A549 (cell line): ENCODE data around the gene SUPT3H. TPM values are rescaled to one million over a fixed set of nuclear protein-coding genes. Genes with fewer than 3 reads are reported as not detected.

Experiments
- ATAC-seq, 2 experiments: fragments of 200-7000 bp in 1 of 2; fragments of >200 bp in 1 of 2; cut with Nextera tagmentation in 1 of 2; cut with Tn5 transposase in 1 of 2; 3 replicates each; pipeline versions ENCODE4 v1.8.0 to v1.9.1; 2018 to 2020; ENCODE audit warnings: mild to moderate bottlenecking in 1 of 2, moderate library complexity in 1 of 2
- CTCF ChIA-PET: fragments of 300-600 bp; sonication (Branson Sonifier 250); formaldehyde crosslinking; extraction: SDS; loops from one replicate; lab custom pipeline; 2021; ENCODE audit warnings: antibody characterized with exemption, inconsistent platforms; lab: Yijun Ruan, JAX
- POLR2A ChIA-PET: fragments of 350-600 bp; formaldehyde crosslinking; extraction: SDS; loops from one replicate; lab custom pipeline; 2021; ENCODE audit warnings: antibody characterized with exemption, inconsistent platforms; lab: Yijun Ruan, JAX
- DNase-seq, 2 experiments: peaks; one replicate each; pipeline versions ENCODE4 v3.0.0 to v3.0.0-alpha.2; 2011 to 2016; ENCODE audit warnings: low read depth in 1 of 2, low spot score in 1 of 2
- FAIRE-seq: peaks from 2 replicates; lab custom pipeline; 2011; peaks lifted over from hg19 to GRCh38; lab: Jason Lieb, UNC
- H3K27ac ChIP-seq, 2 experiments: fragments of >200 bp; sonication (Bioruptor Twin); formaldehyde crosslinking; 3 replicates each; pipeline ENCODE4 v1.5.1; 2016 to 2017
- H3K4me1 ChIP-seq: fragments of >200 bp; sonication (Bioruptor Twin); formaldehyde crosslinking; 3 replicates; pipeline ENCODE4 v1.6.1; 2016
- H3K4me2 ChIP-seq: fragments of >200 bp; sonication (Bioruptor Twin); formaldehyde crosslinking; 3 replicates; pipeline ENCODE4 v1.6.1; 2016
- H3K4me3 ChIP-seq: fragments of >200 bp; sonication (Bioruptor Twin); formaldehyde crosslinking; 3 replicates; pipeline ENCODE4 v1.5.1; 2016
- H3K9me3 ChIP-seq: fragments of >200 bp; sonication (Bioruptor Twin); formaldehyde crosslinking; 3 replicates; pipeline ENCODE4 v1.6.1; 2016
- BHLHE40 ChIP-seq: IDR thresholded peaks from 2 replicates; pipeline ENCODE4 v1.6.1; 2012; ENCODE audit warnings: low read depth, low read length, inconsistent platforms
- CHD4 ChIP-seq: fragments of 200-600 bp; sonication (generic); IDR thresholded peaks from 2 replicates; pipeline ENCODE4 v1.6.1; 2016; ENCODE audit warnings: antibody characterized with exemption, mild to moderate bottlenecking, borderline replicate concordance
- CTCF ChIP-seq: fragments of >200 bp; sonication (Bioruptor Twin); formaldehyde crosslinking; IDR thresholded peaks from 3 replicates; pipeline ENCODE4 v1.5.1; 2016
- EHF ChIP-seq: fragments of 250-450 bp; sonication (Bioruptor Pico); IDR thresholded peaks from 2 replicates; pipeline ENCODE4 v1.5.0; 2020; ENCODE audit warnings: mild to moderate bottlenecking
- ELK1 ChIP-seq: fragments of 150-350 bp; IDR thresholded peaks from 2 replicates; pipeline ENCODE4 v1.6.1; 2014; ENCODE audit warnings: low read depth, mild to moderate bottlenecking, low read length
- ESRRA ChIP-seq: fragments of 150-350 bp; IDR thresholded peaks from 2 replicates; pipeline ENCODE4 v1.6.1; 2014; ENCODE audit warnings: mild to moderate bottlenecking, low read length, borderline replicate concordance
- FOSB ChIP-seq: fragments of 250-450 bp; sonication (Bioruptor Pico); IDR thresholded peaks from 2 replicates; pipeline ENCODE4 v1.5.0; 2020; ENCODE audit warnings: mild to moderate bottlenecking, moderate library complexity
- FOSL2 ChIP-seq, 2 experiments: fragments of 450-650 bp in 1 of 2; fragments of >200 bp in 1 of 2; sonication (Bioruptor Twin) in 1 of 2; formaldehyde crosslinking; IDR thresholded peaks; 2 replicates each; pipeline versions ENCODE4 v1.5.0 to v1.6.1; 2016 to 2020; ENCODE audit warnings: mild to moderate bottlenecking in 1 of 2, moderate library complexity in 1 of 2
- GATA3 ChIP-seq: IDR thresholded peaks from 2 replicates; pipeline ENCODE4 v1.6.1; 2012; ENCODE audit warnings: borderline replicate concordance
- HDAC2 ChIP-seq: fragments of 200-600 bp; sonication (generic); IDR thresholded peaks from 2 replicates; pipeline ENCODE4 v1.6.1; 2016
- HES2 ChIP-seq: fragments of >200 bp; sonication (Bioruptor Twin); formaldehyde crosslinking; IDR thresholded peaks from 2 replicates; pipeline ENCODE4 v1.6.1; 2016
- HEYL ChIP-seq: fragments of 250-450 bp; sonication (Bioruptor Pico); IDR thresholded peaks from 2 replicates; pipeline ENCODE4 v1.8.0; 2021; ENCODE audit warnings: mild to moderate bottlenecking, moderate library complexity
- HOXA7 ChIP-seq: fragments of 250-450 bp; sonication (Bioruptor Pico); IDR thresholded peaks from 2 replicates; pipeline ENCODE4 v1.5.0; 2020; ENCODE audit warnings: mild to moderate bottlenecking, moderate library complexity
- HOXB13 ChIP-seq: fragments of 250-450 bp; sonication (Bioruptor Pico); IDR thresholded peaks from 2 replicates; pipeline ENCODE4 v1.5.0; 2020; ENCODE audit warnings: low read depth, mild to moderate bottlenecking, moderate library complexity
- JUNB ChIP-seq: fragments of >200 bp; sonication (Bioruptor Twin); formaldehyde crosslinking; IDR thresholded peaks from 2 replicates; pipeline ENCODE4 v1.6.1; 2016
- KDM5A ChIP-seq: fragments of 200-600 bp; sonication (generic); IDR thresholded peaks from 2 replicates; pipeline ENCODE4 v1.6.1; 2016; ENCODE audit warnings: antibody characterized with exemption, mild to moderate bottlenecking
- MAX ChIP-seq: IDR thresholded peaks from 2 replicates; pipeline ENCODE4 v1.6.1; 2012
- NFE2L2 ChIP-seq: fragments of 150-350 bp; conservative IDR thresholded peaks from 2 replicates; pipeline ENCODE4 v1.6.1; 2014; ENCODE audit warnings: low read length
- PBX3 ChIP-seq: IDR thresholded peaks from 2 replicates; pipeline ENCODE4 v1.6.1; 2012
- POLR2AphosphoS2 ChIP-seq: conservative IDR thresholded peaks from 2 replicates; pipeline ENCODE4 v1.6.1; 2012; ENCODE audit warnings: low read length, improper control_type of control experiment, inconsistent platforms
- RNF2 ChIP-seq: fragments of 200-600 bp; sonication (generic); IDR thresholded peaks from 2 replicates; pipeline ENCODE4 v1.6.1; 2016; ENCODE audit warnings: low read depth, mild to moderate bottlenecking, antibody characterized with exemption, moderate library complexity, borderline replicate concordance
- TFCP2L1 ChIP-seq: fragments of 250-450 bp; sonication (Bioruptor Pico); IDR thresholded peaks from 2 replicates; pipeline ENCODE4 v1.5.0; 2021; ENCODE audit warnings: mild to moderate bottlenecking
- TP53 ChIP-seq: fragments of 250-450 bp; sonication (Bioruptor Pico); IDR thresholded peaks from 2 replicates; pipeline ENCODE4 v1.5.0; 2021; ENCODE audit warnings: mild to moderate bottlenecking, moderate library complexity
- ZNF302 ChIP-seq: fragments of 250-450 bp; sonication (Bioruptor Pico); IDR thresholded peaks from 2 replicates; pipeline ENCODE4 v1.9.0; 2021; ENCODE audit warnings: inconsistent platforms, mild to moderate bottlenecking, moderate library complexity
- ZSCAN20 ChIP-seq: fragments of 250-450 bp; sonication (Bioruptor Pico); IDR thresholded peaks from 2 replicates; pipeline ENCODE4 v1.8.0; 2022; ENCODE audit warnings: mild to moderate bottlenecking, moderate library complexity
- WGBS: methylation state at CpG from one replicate; pipeline ENCODE4 v1.1.6; 2017; ENCODE audit errors: missing lambda C conversion rate; 5-methylcytosine and 5-hydroxymethylcytosine counted together
- polyA plus RNA-seq, 4 experiments: library from polyadenylated mRNA; depleted of rRNA in 3 of 4; stranded (reverse); fragments of >200 nt; fragmentation: RNase III in 1 of 4; extraction: RNeasy Plus Mini Kit Qiagen cat#74134 plus additional on column Dnase treatment in 1 of 4; gene quantifications; 2 replicates in 3 of 4; 3 replicates in 1 of 4; pipeline ENCODE4 v1.2.3, GENCODE V29; 2011 to 2017

Gene SUPT3H
- polyA plus RNA-seq, 2 of the 4 experiments (the other 2 are of a cell fraction), result 4.3 to 6.2 TPM

- Histone ChIP-seq H3K27ac (no peak overlapping the region), H3K4me3 (no peak overlapping the region), H3K4me1 (no peaks in the 10 kb centered on the region), H3K4me2 (no peak overlapping the region), H3K9me3 (no peaks in the 10 kb centered on the region)
- no peak for ATAC-seq
- FAIRE-seq, result no peak
- WGBS, result 91% methylated on average over 3 of the region's 3 CpGs
- TF ChIP-seq HEYL (CRISPR knock-in tag) (no peak), PBX3 (no peak), RNF2 (no peak), TFCP2L1 (CRISPR knock-in tag) (no peak), FOSB (no peak), CHD4 (no peak), JUNB (no peak), POLR2AphosphoS2 (no peak), KDM5A (no peak), NFE2L2 (no peak), FOSL2 (IDR thresholded peaks at IDR 0.05) (no peak), FOSL2 (CRISPR knock-in tag; IDR thresholded peaks at IDR 0.05) (no peak)
- DNase-seq, result no peak
- ChIA-PET POLR2A (no interaction called here), CTCF (interaction anchor here (1.0 kb wide), 1 partner anchor 9 kb away, joined by 3 read pairs; no protein-coding TSS in a partner anchor)
These were observed 388.3 kb downstream of the SUPT3H start for GRCh38 chr6:44989391-44989790.

GRCh38 chr6:44985006-44985405 is 392.7 kb downstream of the SUPT3H start:
- FAIRE-seq (no peak), DNase-seq (no peak), ATAC-seq (no peak)
- TF ChIP-seq JUNB (no peak), ELK1 (no peak), ZNF302 (CRISPR knock-in tag) (no peak), ESRRA (no peak), GATA3 (no peak), HES2 (no peak), MAX (no peak), CHD4 (no peak), EHF (CRISPR knock-in tag) (no peak), TP53 (CRISPR knock-in tag) (no peak), KDM5A (no peak), HOXA7 (CRISPR knock-in tag) (no peak), ZSCAN20 (CRISPR knock-in tag) (no peak), CTCF (no peak), HDAC2 (no peak), HOXB13 (CRISPR knock-in tag) (no peak), BHLHE40 (no peak)
- ChIA-PET POLR2A (no interaction called here), CTCF (no interaction called here)
- Histone ChIP-seq H3K4me1 (no peaks in the 10 kb centered on the region), H3K4me3 (no peak overlapping the region), H3K9me3 (no peaks in the 10 kb centered on the region), H3K27ac (no peak overlapping the region), H3K4me2 (no peak overlapping the region)
- WGBS, result 79% methylated on average over 4 of the region's 4 CpGs
